Neural progenitor cell (in vitro differentiated cells): ENCODE results near the gene CD58. TPM values are rescaled to one million over a fixed set of nuclear protein-coding genes. Genes with fewer than 3 reads are reported as not detected.
A peak's percentile ranks its signal among the peaks of the same experiment; 100 is the strongest.
"Not testable (repeated sequence)": the region's sequence is repeated elsewhere in the genome, so short reads cannot be mapped to it uniquely, and the experiment has no call there.

Experiments used
- DNase-seq: peaks from one replicate; pipeline ENCODE4 v3.0.0-alpha.2; 2016; ENCODE audit warnings: low spot score
- H2AFZ ChIP-seq: fragments of 200-600 bp; sonication (generic); replicated peaks from 2 replicates; pipeline ENCODE4 v1.6.1; 2016; ENCODE audit warnings: antibody characterized with exemption
- H3F3A ChIP-seq: fragments of 200-600 bp; sonication (generic); 2 replicates; pipeline ENCODE4 v1.6.1; 2016; ENCODE audit warnings: antibody characterized with exemption, low read depth
- H3K27ac ChIP-seq: fragments of 200-600 bp; sonication (generic); 2 replicates; pipeline ENCODE4 v1.5.1; 2016; ENCODE audit warnings: mild to moderate bottlenecking
- H3K27me3 ChIP-seq: fragments of 200-600 bp; sonication (generic); 2 replicates; pipeline ENCODE4 v1.6.1; 2016; ENCODE audit warnings: mild to moderate bottlenecking, moderate library complexity
- H3K36me3 ChIP-seq: fragments of 200-600 bp; sonication (generic); 2 replicates; pipeline ENCODE4 v1.5.1; 2016
- H3K4me1 ChIP-seq: fragments of 200-600 bp; sonication (generic); 2 replicates; pipeline ENCODE4 v1.6.1; 2016; ENCODE audit warnings: mixed run types
- H3K4me2 ChIP-seq: fragments of 200-600 bp; sonication (generic); 2 replicates; pipeline ENCODE4 v1.6.1; 2016
- H3K4me3 ChIP-seq: fragments of 200-600 bp; sonication (generic); 2 replicates; pipeline ENCODE4 v1.5.1; 2016
- H3K79me2 ChIP-seq: fragments of 200-600 bp; sonication (generic); 2 replicates; pipeline ENCODE4 v1.6.1; 2016; ENCODE audit warnings: low read depth
- H3K9ac ChIP-seq: fragments of 200-600 bp; sonication (generic); 2 replicates; pipeline ENCODE4 v1.6.1; 2016
- H3K9me3 ChIP-seq: fragments of 200-600 bp; sonication (generic); 2 replicates; pipeline ENCODE4 v1.5.1; 2016; ENCODE audit warnings: low read depth
- H4K20me1 ChIP-seq: fragments of 200-600 bp; sonication (generic); 2 replicates; pipeline ENCODE4 v1.6.1; 2016; ENCODE audit warnings: low read depth
- H3K27ac Mint-ChIP-seq: 3 replicates; pipeline ENCODE4 v1.8.0; 2021; ENCODE audit warnings: mixed read lengths
- H3K27me3 Mint-ChIP-seq: 2 replicates; pipeline ENCODE4 v1.8.0; 2022; ENCODE audit warnings: low read depth, mild to moderate bottlenecking, inconsistent platforms, moderate library complexity, mixed read lengths; ENCODE audit not compliant: insufficient read depth
- H3K36me3 Mint-ChIP-seq: 3 replicates; pipeline ENCODE4 v1.8.0; 2021; ENCODE audit warnings: mixed read lengths
- H3K4me1 Mint-ChIP-seq: 3 replicates; pipeline ENCODE4 v1.8.0; 2021; ENCODE audit warnings: mixed read lengths
- H3K4me3 Mint-ChIP-seq: 3 replicates; pipeline ENCODE4 v1.8.0; 2021; ENCODE audit warnings: mild to moderate bottlenecking, moderate library complexity, mixed read lengths
- H3K9me3 Mint-ChIP-seq: 3 replicates; pipeline ENCODE4 v1.8.0; 2020; ENCODE audit warnings: mixed read lengths
- EZH2 ChIP-seq: fragments of 200-600 bp; sonication (generic); IDR thresholded peaks from 2 replicates; pipeline ENCODE4 v1.6.1; 2017; ENCODE audit warnings: antibody characterized with exemption, mild to moderate bottlenecking, moderate library complexity
- EZH2phosphoT487 ChIP-seq: fragments of 200-600 bp; sonication (generic); IDR thresholded peaks from 2 replicates; pipeline ENCODE4 v1.6.1; 2017; ENCODE audit warnings: antibody characterized with exemption
- total RNA-seq: library from RNA; depleted of rRNA; stranded (reverse); fragments of >200 nt; gene quantifications from 2 replicates; pipeline ENCODE4 v1.2.3, GENCODE V29; 2015; ENCODE audit warnings: low replicate concordance
- TF ChIP-seq, protein P1 (sequence below): fragments of 200-600 bp; sonication (generic); IDR thresholded peaks from 2 replicates; pipeline ENCODE4 v1.5.1; 2017; ENCODE audit warnings: antibody characterized with exemption, mild to moderate bottlenecking

The CD58 gene
- total RNA-seq, 1 donor from 2014 or later = 14.6 TPM

- H3K4me3 Mint-ChIP-seq, H3K9me3 Mint-ChIP-seq, H3K9me3 ChIP-seq, H3F3A ChIP-seq, H2AFZ ChIP-seq, H3K36me3 ChIP-seq, H3K9ac ChIP-seq, H3K4me3 ChIP-seq, H4K20me1 ChIP-seq, H3K79me2 ChIP-seq, DNase-seq, H3K36me3 Mint-ChIP-seq, H3K27me3 Mint-ChIP-seq, H3K27me3 ChIP-seq, H3K4me2 ChIP-seq, H3K27ac ChIP-seq: not testable (repeated sequence)
- H3K27ac Mint-ChIP-seq = peak overlapping the region; percentile 82
- peaks cover 16% of the 10 kb centered on the region for H3K4me1 ChIP-seq
- H3K4me1 Mint-ChIP-seq = peaks cover 35% of the 10 kb centered on the region
These were observed 18.4 kb upstream of the CD58 start for GRCh38 chr1:116589101-116589735.

DNA sequence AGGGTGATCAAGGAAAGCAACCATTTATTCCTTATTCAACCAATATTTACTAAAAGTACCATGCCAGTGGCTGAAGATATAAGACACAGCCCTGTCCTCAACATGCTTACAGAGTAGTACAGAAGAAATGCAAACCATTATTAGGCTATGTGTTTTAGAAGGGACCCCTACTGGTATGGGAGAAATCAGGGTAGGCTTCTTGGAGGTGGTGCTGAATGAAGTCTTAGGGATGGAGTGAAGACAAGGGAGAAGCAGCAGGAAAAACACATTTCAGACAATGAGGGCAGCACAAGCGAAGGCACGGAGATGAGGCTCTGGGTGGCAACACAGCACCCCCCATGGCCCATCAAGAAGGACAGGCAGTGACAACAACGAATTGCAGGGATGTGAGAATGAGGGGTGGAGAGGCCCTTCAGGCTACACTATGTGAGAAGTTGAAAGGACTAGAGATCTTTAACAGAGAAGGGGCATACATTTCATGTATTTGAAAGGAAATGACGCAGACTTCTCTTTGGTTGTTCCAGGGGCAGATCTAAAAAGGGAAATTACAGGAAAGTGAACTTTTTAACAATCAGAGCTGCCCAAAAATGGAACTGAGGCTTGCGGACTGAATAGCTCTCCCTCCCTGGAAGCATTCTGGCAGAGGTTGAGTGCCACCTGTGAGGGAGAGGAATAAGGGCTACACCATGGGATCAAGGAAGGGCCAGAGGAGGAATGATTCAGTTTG is 16.8 kb upstream of the CD58 start:
- H3K4me1 ChIP-seq = peaks cover 16% of the 10 kb centered on the region
- Mint-ChIP-seq H3K9me3 (no peaks in the 10 kb centered on the region), H3K27ac (peak overlapping the region; percentile 31), H3K4me1 (peaks cover 34% of the 10 kb centered on the region), H3K4me3 (no peak overlapping the region), H3K36me3 (peaks cover 5% of the 10 kb centered on the region), H3K27me3 (peaks cover 2% of the 10 kb centered on the region)
- H3K27ac ChIP-seq = no peak overlapping the region
- DNase-seq = no peak
- H3K79me2 ChIP-seq = no peaks in the 10 kb centered on the region
- H3K9ac ChIP-seq = no peak overlapping the region
- H4K20me1 ChIP-seq = no peaks in the 10 kb centered on the region
- no peaks in the 10 kb centered on the region for H3K27me3 ChIP-seq
- H3K4me3 ChIP-seq = no peak overlapping the region
- TF ChIP-seq, protein P1, sequence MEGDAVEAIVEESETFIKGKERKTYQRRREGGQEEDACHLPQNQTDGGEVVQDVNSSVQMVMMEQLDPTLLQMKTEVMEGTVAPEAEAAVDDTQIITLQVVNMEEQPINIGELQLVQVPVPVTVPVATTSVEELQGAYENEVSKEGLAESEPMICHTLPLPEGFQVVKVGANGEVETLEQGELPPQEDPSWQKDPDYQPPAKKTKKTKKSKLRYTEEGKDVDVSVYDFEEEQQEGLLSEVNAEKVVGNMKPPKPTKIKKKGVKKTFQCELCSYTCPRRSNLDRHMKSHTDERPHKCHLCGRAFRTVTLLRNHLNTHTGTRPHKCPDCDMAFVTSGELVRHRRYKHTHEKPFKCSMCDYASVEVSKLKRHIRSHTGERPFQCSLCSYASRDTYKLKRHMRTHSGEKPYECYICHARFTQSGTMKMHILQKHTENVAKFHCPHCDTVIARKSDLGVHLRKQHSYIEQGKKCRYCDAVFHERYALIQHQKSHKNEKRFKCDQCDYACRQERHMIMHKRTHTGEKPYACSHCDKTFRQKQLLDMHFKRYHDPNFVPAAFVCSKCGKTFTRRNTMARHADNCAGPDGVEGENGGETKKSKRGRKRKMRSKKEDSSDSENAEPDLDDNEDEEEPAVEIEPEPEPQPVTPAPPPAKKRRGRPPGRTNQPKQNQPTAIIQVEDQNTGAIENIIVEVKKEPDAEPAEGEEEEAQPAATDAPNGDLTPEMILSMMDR = no peak
- no peak for TF ChIP-seq EZH2phosphoT487
- TF ChIP-seq EZH2 = no peak
- no peaks in the 10 kb centered on the region for H3K36me3 ChIP-seq
- H3K9me3 ChIP-seq = no peaks in the 10 kb centered on the region
- no peak overlapping the region for H3K4me2 ChIP-seq
- no peak overlapping the region for H2AFZ ChIP-seq
- no peaks in the 10 kb centered on the region for H3F3A ChIP-seq

GRCh38 chr1:116586741-116587143 is 15.9 kb upstream of the CD58 start:
- Histone ChIP-seq H3K27ac (no peak overlapping the region), H3K4me1 (peaks cover 16% of the 10 kb centered on the region), H4K20me1 (no peaks in the 10 kb centered on the region), H3K4me2 (no peak overlapping the region), H3K9ac (no peak overlapping the region), H3K4me3 (no peak overlapping the region), H3K27me3 (no peaks in the 10 kb centered on the region), H3K79me2 (no peaks in the 10 kb centered on the region), H3F3A (no peaks in the 10 kb centered on the region), H3K9me3 (no peaks in the 10 kb centered on the region), H3K36me3 (no peaks in the 10 kb centered on the region), H2AFZ (no peak overlapping the region)
- H3K36me3 Mint-ChIP-seq = peaks cover 4% of the 10 kb centered on the region
- peak; percentile 42 for DNase-seq
- peaks cover 2% of the 10 kb centered on the region for H3K27me3 Mint-ChIP-seq
- peaks cover 31% of the 10 kb centered on the region for H3K4me1 Mint-ChIP-seq
- TF ChIP-seq EZH2phosphoT487 (no peak), EZH2 (no peak)
- TF ChIP-seq, protein P1 = no peak
- no peak overlapping the region for H3K4me3 Mint-ChIP-seq
- no peak overlapping the region for H3K27ac Mint-ChIP-seq
- no peaks in the 10 kb centered on the region for H3K9me3 Mint-ChIP-seq

DNA sequence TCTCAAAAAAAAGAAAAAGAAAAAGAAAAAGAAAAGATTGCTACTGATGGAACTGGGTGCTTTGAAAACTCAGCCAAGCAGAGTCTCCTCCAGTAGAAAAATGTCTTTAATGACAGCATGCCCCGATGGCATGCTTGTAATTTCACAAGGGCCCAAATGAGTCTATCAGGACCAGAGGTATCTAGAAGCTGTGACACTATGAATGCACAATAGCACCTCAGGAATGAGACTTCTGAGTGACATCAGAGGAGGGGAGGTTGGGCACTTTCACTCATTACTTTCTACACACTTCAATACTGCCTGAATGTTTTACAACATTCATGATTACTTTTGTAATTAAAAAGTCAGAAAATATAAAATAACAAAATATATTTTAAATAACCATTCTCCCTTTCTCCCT is 15.1 kb upstream of the CD58 start:
- no peaks in the 10 kb centered on the region for H3K9me3 ChIP-seq
- H3F3A ChIP-seq = no peaks in the 10 kb centered on the region
- no peaks in the 10 kb centered on the region for H3K27me3 ChIP-seq
- H4K20me1 ChIP-seq = no peaks in the 10 kb centered on the region
- Mint-ChIP-seq H3K27me3 (peaks cover 2% of the 10 kb centered on the region), H3K4me3 (no peak overlapping the region), H3K4me1 (peaks cover 28% of the 10 kb centered on the region), H3K9me3 (no peaks in the 10 kb centered on the region), H3K36me3 (peaks cover 4% of the 10 kb centered on the region), H3K27ac (no peak overlapping the region)
- H3K4me1 ChIP-seq = peaks cover 16% of the 10 kb centered on the region
- H3K4me2 ChIP-seq = no peak overlapping the region
- no peak overlapping the region for H2AFZ ChIP-seq
- H3K27ac ChIP-seq = no peak overlapping the region
- H3K79me2 ChIP-seq = no peaks in the 10 kb centered on the region
- DNase-seq = no peak
- H3K9ac ChIP-seq = no peak overlapping the region
- H3K36me3 ChIP-seq = no peaks in the 10 kb centered on the region
- TF ChIP-seq, protein P1 = no peak
- TF ChIP-seq EZH2 = no peak
- TF ChIP-seq EZH2phosphoT487 = no peak
- no peak overlapping the region for H3K4me3 ChIP-seq
